Activated CD8-positive, alpha-beta memory T cell treated with anti-CD3 and anti-CD28 coated beads for 1 hour (primary cell): ENCODE measurements around the gene ROR1.
A peak's percentile ranks its signal among the peaks of the same experiment; 100 is the strongest.

Source experiments
- DNase-seq, 2 donors: peaks; one replicate each; pipeline ENCODE4 v3.0.0-alpha.2; 2020; ENCODE audit warnings: low read depth in 1 of 2; ENCODE audit errors: extremely low read depth in 1 of 2

Gene ROR1

GRCh38 chr1:64124704-64125440 is 351.1 kb downstream of the ROR1 start:
- DNase-seq = no peak

GRCh38 chr1:64126581-64126980 is 352.8 kb downstream of the ROR1 start:
- DNase-seq = no peak

- DNase-seq = no peak
These were observed 353.5 kb downstream of the ROR1 start for GRCh38 chr1:64127297-64127696.

- no peak for DNase-seq
These were observed 355.9 kb downstream of the ROR1 start for GRCh38 chr1:64129701-64130100.

GRCh38 chr1:64131155-64131554 is 357.3 kb downstream of the ROR1 start:
- no peak for DNase-seq

GRCh38 chr1:64133036-64133435 is 359.2 kb downstream of the ROR1 start:
- DNase-seq = no peak

GRCh38 chr1:64135462-64136223 is 361.8 kb downstream of the ROR1 start:
- no peak for DNase-seq

GRCh38 chr1:64136296-64136695 is 362.5 kb downstream of the ROR1 start:
- DNase-seq = no peak

GRCh38 chr1:64136752-64137411 is 363.1 kb downstream of the ROR1 start:
- DNase-seq = peak in 1 of 2 donors; percentile 35

- no peak for DNase-seq
These were observed 363.6 kb downstream of the ROR1 start for GRCh38 chr1:64137412-64137803.

GRCh38 chr1:64139877-64140276 is 366.1 kb downstream of the ROR1 start:
- no peak for DNase-seq

GRCh38 chr1:64140596-64140995 is 366.8 kb downstream of the ROR1 start:
- no peak for DNase-seq

- DNase-seq = no peak
These were observed 373.4 kb downstream of the ROR1 start for GRCh38 chr1:64147045-64147724.

- no peak for DNase-seq
These were observed 373.9 kb downstream of the ROR1 start for GRCh38 chr1:64147759-64148158.

- DNase-seq = no peak
These were observed 376.4 kb downstream of the ROR1 start for GRCh38 chr1:64150266-64150665.

- no peak for DNase-seq
These were observed 377.0 kb downstream of the ROR1 start for GRCh38 chr1:64150729-64151230.

GRCh38 chr1:64155278-64155677 is 381.5 kb downstream of the ROR1 start:
- DNase-seq = no peak

- no peak for DNase-seq
These were observed 387.6 kb downstream of the ROR1 start for GRCh38 chr1:64161357-64161941.

- DNase-seq = no peak
These were observed 388.3 kb downstream of the ROR1 start for GRCh38 chr1:64162151-64162550.

GRCh38 chr1:64162804-64163203 is 389.0 kb downstream of the ROR1 start:
- no peak for DNase-seq

- DNase-seq = no peak
These were observed 389.6 kb downstream of the ROR1 start for GRCh38 chr1:64163431-64163830.
